NCI-H748 treated with DMSO at 0.1 percent for 48 hours (cell line): ENCODE data around the gene NEK10.
"Not testable (repeated sequence)": the region's sequence is repeated elsewhere in the genome, so short reads cannot be mapped to it uniquely, and the experiment has no call there.

Source experiments
- DNase-seq: peaks from one replicate; lab custom pipeline; 2025; lab: John Stamatoyannopoulos, UW

Gene NEK10

DNA sequence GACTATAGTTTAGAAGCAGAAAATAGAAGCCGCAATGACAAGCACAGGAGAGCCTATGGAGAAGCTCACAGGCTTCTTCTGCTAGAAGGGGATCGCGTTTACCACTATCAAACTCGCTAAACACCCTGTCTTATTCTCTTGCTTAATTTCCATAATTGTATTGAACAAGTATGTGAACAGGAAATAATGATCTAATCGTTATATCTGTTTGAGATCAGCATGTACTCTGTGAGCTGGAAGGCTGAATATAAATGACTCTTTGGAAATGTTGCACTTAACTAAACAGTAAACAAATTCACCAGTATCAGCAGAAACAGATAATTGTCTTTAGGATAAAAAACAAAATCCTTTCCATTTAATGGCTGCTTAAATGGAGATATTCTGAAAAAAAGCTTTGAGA, 15.0 kb downstream of the NEK10 start:
- no peak for DNase-seq

DNA sequence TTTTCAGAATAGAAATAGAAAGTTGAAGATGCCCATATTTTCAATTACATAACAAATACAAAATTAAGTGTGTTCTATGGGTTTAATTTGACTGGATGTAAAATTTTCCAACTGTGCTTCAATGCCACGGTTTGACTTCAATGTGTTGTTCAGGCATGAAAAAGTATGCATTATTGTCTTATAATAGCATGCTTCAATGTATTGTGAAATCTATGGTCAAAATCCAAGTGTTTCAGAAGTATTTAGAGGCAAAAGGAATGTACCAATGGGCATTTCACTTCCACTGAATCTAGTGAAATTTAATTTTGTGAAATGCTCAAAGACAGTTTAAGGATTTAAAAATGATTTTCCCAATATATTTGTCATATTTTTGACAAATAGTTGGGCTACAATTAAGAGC, 16.0 kb downstream of the NEK10 start:
- DNase-seq: no peak

DNA sequence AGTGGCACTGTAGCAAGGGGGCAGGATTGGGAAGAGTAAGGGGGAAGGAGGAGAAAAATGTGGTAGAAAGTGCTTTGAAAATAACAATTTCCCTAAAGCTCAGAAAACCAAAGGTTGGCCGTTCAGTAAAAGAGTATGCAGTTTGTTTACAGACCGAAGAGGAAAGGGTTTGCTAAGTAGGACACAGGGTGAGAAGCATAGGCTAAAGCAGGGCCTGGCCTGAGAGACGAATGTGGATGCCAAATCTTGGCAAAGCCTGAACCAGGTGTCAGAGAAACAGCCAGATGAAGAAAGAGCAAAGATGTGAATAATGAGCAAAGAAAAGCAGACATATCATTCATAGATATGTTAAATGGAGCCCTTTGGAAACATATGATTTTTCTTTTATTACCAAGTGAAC, 17.1 kb downstream of the NEK10 start:
- DNase-seq: no peak

DNA sequence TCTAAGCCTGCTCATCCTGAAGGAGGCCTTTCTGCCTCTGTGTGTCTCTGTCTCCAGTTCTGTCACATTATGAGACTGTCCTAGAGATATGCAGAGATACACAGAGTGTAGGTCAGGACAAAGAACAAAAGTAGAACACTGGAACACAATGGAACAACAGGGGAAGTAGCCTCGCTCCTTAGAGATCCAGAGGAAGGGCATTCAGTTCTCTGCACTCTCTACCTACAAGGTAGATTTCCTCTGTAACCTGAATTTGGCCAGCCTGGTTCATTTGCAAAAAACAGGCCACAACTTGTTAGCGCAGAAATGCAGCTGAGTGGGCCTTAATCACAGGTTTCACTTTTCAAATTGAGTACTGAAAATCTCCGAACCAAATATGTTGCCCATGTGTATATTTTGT, 19.4 kb downstream of the NEK10 start:
- DNase-seq: no peak

DNA sequence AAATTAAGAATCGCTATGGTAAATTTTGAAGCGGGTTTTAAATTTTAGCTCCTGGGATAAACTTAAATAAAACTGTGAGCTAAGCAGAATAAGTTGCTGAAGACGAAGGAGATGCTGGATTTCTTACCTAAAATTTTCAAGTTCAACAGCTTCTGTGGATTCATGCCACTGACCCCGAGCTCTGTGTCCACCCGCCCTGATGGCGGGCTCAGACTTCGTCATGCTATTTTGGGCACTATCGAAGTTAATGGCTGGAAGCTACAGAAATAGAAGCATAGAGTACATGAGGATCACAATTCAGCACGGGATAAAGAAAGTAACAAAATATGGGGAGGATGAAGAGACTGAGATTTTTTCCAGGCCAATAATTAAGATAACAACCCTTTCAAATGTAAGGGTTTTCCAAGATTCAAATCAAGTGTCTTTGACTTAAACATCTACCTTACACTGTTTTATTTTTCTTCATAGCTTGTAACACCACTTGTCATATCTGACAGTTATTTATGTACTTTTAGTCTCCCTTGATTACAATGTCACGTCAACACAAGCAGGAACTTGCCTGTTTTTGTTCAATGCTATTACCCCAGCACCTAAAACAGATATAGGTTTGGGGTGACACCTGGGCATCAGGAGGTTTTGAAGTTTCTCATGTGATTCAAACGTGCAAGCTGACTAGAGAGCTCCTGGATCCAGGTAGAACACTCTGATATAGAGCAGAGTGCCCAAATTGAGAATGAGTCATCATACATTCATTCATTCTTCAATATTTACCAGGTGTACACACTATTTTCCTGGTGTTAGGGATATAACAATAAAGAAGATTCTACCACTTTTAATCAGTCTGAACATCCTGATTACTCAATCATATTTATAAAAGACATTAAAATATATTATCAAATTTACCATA, 23.0 kb downstream of the NEK10 start:
- DNase-seq: no peak

DNA sequence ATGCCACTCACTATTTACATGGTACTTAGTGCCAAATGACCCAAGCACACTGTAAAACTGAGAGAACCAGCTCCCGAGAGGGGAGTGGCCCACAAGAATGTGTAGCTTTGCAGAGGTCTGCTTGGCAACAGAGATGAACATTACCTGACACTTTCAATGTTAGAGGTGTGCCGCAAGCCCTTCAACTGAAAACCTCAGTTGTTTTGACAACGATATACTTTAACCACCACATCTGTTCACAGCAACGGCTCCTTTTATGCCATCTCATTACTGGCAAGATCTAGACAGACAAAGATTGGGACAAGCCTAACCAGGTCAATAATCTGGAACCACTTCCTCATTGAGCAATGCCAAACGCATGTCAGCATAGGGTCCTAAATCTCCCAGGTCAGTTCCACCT, 23.7 kb downstream of the NEK10 start:
- no peak for DNase-seq

DNA sequence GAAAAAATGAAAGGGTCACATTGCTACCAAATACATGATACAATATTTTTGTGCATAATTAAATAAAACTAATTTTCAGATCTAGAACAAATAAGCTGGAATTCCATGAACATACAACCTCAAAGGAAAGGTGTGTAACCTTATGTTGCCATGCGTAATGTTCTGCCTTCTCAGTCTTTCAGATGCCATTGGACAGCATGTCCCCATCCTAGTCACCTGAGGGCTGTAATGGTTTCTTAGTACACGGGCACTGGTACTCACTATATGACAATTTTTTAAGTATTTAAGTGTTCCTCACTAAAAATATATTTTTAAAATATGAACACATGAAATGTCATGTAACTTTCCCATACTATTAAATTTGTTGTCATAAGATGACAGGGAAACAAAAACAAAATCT, 24.1 kb downstream of the NEK10 start:
- DNase-seq: no peak

DNA sequence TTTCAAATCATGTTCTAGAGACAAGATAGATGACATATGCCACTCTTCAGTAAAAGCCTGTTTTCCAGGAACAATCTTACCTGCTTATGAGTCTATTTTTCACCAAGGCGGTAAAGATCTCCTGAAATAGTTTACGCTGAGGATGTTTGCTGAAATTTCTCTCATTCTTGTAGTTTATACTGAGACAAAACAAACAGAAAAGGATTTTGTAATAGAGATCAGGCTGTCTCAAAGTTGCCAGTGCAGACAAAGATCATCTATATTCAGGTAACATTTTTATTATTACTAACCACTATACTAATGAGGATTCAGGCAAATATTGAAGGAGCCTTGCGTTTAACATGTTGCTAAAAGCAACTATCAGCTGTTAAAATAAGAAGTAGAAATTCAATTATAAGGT, 25.0 kb downstream of the NEK10 start:
- no peak for DNase-seq

DNA sequence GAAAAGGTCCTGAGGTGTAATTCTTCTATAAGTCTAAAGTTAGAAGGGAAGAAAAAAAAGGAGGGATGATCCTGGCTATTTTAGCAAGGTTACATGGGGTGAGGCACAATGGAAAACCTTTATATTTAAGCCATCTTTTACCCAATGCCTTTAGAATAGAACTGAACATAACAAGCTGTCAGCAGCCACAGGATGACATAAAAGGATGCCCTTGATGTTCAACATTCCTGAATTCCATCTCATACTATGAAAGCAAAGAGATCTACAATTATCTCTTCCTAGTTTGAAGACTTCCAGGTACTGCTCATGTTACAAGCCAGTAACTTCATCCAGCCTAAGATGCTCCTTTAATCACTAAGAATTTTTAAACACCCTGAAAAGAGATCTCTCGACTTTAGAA, 26.9 kb downstream of the NEK10 start:
- DNase-seq: no peak

DNA sequence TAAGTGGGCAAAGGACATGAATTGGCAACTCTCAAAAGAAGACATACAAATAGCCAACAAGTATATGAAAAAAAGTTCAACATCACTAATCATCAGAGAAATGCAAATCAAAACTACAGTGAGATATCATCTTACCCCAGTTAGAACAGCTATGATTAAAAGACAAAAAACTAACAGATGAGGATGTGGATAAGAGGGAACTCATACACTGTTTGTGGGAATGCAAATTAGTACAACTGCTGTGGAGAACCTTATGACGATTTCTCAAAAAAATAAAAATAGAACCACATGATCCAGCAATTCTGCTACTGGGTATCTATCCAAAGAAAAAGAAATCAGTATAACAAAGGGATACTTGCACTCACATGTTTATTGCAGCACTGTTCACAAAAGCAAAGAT, 28.6 kb downstream of the NEK10 start:
- no peak for DNase-seq

DNA sequence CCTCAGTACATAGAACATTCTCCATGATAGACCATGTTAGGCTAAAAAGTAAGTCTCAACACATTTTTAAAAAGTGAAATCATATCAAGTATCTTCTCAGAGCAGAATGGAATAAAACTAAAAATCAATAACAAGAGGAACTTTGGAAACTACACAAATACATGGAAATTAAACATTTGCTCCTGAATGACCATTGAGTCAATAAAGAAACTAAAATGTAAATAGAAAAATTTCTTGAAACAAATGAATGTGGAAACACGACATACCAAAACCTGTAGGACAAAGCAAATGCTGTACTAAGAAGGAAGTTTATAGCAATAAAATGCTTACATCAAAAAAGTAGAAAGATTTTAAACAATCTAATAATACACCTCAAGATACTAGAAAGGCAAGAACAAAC, 33.6 kb downstream of the NEK10 start:
- no peak for DNase-seq

DNA sequence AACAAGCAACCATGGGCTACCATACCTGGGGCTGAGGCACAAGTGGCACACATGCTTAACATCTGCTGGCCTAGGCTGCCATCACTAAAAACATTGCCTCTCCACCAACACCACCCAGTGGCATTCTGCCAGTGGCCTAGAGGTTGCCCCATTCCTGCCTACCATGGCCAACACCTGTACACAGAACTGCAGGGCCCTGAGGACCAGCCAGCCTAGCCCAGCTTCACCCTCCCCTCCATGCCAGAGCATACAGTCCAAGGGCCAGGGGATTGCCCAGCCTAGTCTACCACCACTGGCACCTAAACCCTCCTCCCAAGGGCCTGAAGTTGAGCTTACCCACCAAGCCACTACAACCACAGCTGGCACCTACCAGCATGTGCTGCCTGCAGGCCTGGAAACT, 35.3 kb downstream of the NEK10 start:
- no peak for DNase-seq

DNA sequence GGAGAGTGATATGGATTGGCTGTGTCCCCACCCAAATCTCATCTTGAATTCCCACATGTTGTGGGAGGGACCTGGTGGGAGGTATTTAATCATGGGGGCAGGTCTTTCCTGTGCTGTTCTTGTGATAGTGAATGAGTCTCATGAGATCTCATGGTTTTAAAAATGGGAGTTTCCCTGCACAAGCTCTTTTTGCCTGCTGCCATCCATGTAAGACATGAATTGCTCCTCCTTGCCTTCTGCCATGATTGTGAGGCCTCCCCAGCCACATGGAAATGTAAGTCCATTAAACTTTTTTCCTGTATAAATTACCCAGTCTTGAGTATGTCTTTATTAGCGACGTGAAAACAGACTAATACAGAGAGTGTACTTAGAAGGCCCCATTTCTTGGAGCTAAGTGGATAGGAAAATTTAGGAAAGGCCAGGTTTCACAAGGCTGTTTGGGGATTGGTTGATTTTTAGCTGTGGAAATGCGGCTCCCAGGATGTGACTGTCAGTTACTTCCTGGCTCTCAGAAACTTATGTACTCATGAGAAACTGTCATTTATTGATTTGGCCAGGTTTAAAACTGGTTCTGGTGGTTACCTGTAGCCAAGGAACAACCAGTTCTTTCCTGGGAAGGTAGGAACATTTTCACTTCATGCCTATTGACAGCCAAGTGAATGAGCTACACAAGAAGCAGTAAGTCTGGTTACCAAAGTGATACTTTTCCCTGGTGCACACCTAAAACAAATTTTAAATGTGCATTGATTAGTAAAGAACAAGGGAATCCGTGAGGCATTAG, 40.0 kb downstream of the NEK10 start:
- DNase-seq: not testable (repeated sequence)

DNA sequence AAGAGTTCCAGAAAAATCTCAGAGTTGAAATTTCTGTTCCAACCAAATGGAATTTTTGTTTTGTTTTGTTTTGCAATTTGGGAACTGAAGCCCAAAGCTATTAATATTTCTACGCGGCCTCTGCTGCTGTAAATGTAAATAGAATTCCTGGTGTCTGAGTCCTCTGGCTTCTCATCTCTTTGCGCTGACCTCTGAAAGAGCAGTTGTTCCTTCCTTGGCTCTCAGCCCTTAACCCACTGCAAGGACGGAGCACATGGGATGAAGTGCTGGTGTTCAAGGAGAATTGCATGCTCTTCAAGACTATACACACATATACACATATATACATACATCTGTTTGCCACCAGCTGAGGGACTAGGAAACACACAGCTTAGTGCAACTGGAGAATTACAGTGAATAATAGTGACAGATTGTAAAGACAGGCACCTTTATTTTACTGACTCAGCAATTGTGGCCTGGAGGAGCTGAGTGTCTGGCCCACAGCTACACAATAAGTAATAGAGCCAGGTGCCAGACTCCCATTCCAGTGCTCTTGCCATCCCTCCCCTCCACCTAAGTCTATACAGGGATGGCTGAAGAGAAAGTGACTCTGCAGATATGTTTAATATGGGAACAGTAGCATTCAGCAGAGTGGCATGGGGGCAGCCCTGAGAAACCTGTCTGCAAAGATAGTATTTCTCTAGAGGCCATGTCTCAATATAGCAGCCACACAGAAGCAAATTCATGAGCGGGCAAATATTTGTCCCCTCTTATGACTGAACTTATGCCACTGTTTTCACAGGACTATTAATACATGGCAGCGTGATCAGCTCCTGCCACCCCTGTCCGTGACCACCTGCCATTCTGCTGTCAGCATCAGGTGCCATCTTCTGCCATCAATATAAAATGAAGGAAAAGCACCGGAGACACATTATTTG, 42.3 kb downstream of the NEK10 start:
- DNase-seq: no peak

DNA sequence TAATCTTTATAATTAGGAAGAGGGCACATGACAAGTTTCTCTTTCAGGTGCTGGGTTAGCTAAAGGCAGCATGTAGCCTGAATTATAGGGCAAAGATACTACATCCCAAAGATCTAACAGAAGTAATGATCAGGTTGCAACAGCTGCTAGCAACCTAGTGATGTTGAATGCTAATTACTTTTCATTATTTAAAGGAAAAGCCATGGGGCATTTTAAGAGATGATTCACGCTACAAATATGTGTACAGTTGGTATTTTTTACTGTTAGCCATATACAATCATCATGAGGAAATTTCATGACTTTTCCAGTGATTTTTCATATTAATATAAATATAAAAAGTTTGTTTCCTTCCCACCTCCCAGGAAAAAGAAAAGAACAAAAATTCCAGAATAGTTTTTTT, 43.0 kb downstream of the NEK10 start:
- no peak for DNase-seq

DNA sequence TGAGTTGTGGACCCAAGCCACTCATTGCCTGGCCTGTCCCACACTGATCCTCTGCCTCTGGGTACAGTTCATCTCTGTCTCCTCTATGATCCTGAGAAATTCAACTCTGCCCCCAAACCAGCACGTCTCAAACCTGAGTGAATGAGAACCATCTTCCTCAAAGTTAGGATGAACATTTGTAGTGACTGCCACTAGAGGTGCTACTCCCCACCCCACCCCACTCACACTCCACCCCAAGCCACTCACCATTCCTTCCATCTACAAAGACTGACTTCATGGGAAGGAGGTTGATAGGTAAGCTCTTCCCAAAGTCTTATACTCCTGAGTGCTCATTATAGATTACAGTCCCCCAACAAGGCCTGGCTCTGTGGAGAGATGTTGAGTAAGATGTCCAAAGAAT, 43.8 kb downstream of the NEK10 start:
- no peak for DNase-seq

DNA sequence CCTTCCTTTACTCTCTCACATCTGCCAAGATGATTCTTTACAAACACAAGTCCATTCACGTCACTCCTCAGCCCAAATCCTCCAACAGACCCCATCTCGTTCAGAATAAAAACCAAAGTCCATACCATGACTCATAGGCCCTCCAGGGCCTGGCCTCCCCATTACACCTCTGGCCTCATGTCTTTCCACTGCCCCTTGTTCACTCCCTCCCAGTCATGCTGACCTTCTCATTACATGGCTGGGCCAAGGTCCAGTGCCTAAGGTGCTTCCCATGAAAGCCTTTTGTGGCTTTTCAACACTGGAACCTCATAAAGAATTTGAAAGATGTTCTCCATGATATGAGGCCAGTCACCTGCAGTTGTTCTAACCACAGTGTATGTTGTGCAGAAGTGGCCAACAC, 44.5 kb downstream of the NEK10 start:
- DNase-seq: no peak

DNA sequence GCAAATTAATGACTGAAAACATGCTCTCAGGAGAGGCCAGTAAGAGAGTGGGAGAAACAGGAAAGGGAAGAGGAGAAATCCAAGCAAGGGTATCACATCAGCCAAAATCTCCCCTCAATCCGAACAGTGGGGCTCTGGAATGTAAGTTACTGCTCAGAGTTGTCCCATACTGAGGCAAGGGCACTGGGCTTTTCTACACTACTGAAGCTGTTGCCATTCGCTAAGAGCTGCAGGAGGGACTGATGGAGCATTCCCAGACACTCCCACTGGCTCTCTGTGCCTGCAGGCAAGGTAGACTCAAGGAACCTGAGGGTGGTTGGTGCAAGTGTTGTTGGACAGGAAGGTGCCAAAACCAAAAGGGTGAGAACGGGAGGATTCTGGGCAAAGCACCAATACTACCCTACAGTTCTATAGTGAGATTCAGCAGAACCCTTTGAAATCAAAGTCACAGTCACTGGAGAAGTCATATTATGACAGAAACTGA, 46.1 kb downstream of the NEK10 start:
- no peak for DNase-seq

DNA sequence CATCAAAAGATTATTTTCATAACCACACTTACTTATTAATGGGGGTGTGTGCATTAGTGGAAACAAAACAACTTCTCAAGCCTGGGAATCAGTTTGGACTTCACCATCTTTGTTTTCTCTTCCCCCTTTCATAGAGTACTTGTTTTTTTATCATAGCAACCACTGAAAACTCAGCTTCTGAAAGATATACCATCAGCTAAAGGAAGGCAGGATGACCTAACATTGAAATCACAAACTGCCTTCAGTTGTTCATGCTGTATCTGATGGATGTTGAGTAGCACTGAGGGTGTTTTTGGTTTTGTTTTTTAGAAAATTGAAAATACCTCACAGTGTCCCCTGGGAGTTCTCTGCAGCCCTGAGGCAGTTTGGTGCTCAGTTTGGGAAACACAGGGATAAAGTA, 46.5 kb downstream of the NEK10 start:
- no peak for DNase-seq

DNA sequence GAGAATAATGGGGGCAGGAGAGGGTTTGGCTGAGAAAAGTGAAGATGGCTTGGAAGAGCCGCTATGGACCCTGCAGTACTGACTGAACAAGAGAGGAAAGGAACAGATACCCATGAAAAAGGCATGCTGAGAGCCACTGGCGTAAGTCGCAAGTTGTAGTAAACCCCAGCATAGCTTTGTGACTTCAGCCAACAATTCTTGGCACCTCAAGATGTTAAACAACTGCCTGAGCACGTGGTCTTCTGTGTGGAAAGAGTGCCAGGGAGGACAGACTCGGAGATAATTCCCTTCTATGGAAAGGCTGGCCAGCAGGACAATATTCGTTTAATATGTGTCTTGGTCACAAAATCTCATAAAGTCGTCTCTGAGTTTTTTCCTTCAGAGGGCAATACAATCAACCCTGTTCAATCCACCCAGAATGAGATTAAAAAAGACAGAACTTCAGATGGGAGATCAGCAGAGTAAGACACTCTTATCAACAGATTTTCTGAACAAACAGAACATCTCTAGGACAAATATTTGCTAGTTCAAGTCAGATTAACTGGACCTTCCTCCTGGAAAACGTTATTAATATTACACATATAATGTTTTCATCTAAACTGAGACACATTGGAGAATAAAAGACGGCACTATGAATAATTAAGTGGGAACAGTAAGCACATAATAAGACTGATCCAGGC, 49.2 kb downstream of the NEK10 start:
- no peak for DNase-seq

DNA sequence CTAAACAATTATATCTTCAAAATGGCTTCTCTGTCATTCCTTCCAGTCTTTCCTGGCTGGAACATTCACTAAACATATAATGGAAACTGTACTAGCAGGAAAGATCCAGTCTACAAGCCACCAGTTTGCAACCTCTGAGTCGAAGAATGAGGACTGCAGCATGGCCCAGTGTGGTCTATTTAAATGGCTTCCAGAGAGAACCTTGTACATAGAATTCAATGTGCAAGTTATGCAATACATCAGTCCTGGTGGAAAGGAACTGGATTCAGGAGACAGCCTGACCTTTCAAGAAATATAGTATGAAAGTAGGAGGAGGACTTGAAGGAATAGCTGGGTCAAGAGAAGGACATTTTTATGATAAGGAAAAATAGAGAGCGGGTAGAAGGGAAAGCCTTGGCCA, 49.9 kb downstream of the NEK10 start:
- DNase-seq: no peak

DNA sequence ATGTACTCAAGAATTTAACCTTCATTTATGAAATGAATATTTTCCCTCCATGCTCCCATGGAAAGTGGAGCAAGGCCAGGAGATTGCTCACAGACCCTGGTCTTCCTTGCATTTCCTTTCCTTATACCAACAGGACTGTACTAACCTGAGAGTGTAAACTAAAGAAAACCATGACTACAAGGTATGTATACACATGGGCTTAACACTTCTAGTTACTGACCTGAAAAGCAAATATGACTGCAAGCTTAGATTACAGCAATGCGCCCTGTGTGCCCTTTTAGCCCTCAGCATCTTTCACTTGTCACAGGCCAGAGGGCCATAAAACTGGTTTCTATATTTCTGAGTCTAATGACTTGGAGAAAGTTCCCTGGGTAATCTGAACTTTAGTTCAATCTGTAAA, 52.1 kb downstream of the NEK10 start:
- DNase-seq: no peak
